Astrocyte (in vitro differentiated cells and primary cell): ENCODE data around the gene POLR2M. TPM values are rescaled to one million over a fixed set of nuclear protein-coding genes. Genes with fewer than 3 reads are reported as not detected.
A peak's percentile ranks its signal among the peaks of the same experiment; 100 is the strongest.

Experiments used
- DNase-seq: peaks from one replicate; pipeline ENCODE4 v3.0.0-alpha.2; 2010; ENCODE audit warnings: low read depth
- FAIRE-seq: peaks from 2 replicates; lab custom pipeline; 2011; peaks lifted over from hg19 to GRCh38; lab: Jason Lieb, UNC
- H2AFZ ChIP-seq: 2 replicates; pipeline ENCODE4 v1.6.0; 2012; ENCODE audit warnings: low read depth, low read length, inconsistent platforms
- H3K27ac ChIP-seq: 2 replicates; pipeline ENCODE4 v1.5.1; 2011; ENCODE audit warnings: low read depth, low read length, inconsistent platforms
- H3K27me3 ChIP-seq: 2 replicates; pipeline ENCODE4 v1.6.0; 2011; ENCODE audit warnings: low read length, inconsistent platforms; ENCODE audit not compliant: insufficient read depth
- H3K36me3 ChIP-seq: 2 replicates; pipeline ENCODE4 v1.5.1; 2011; ENCODE audit warnings: low read length, inconsistent platforms; ENCODE audit not compliant: insufficient read depth
- H3K4me1 ChIP-seq: 2 replicates; pipeline ENCODE4 v1.5.1; 2011; ENCODE audit warnings: low read length, inconsistent platforms; ENCODE audit not compliant: insufficient read depth
- H3K4me2 ChIP-seq: 2 replicates; pipeline ENCODE4 v1.6.0; 2012; ENCODE audit warnings: low read length, inconsistent platforms
- H3K4me3 ChIP-seq: 2 replicates; pipeline ENCODE4 v1.5.1; 2011; ENCODE audit warnings: low read depth, mild to moderate bottlenecking, low read length, inconsistent platforms; ENCODE audit not compliant: insufficient read depth
- H3K79me2 ChIP-seq: 2 replicates; pipeline ENCODE4 v1.6.0; 2012; ENCODE audit warnings: mild to moderate bottlenecking, low read length, inconsistent platforms; ENCODE audit not compliant: insufficient read depth
- H3K9ac ChIP-seq: 2 replicates; pipeline ENCODE4 v1.6.0; 2012; ENCODE audit warnings: mild to moderate bottlenecking, low read length, inconsistent platforms
- H3K9me3 ChIP-seq: 2 replicates; pipeline ENCODE4 v1.5.1; 2012; ENCODE audit warnings: low read depth, mild to moderate bottlenecking, low read length, inconsistent platforms; ENCODE audit not compliant: insufficient read depth
- H4K20me1 ChIP-seq: 2 replicates; pipeline ENCODE4 v1.6.0; 2012; ENCODE audit warnings: low read length, inconsistent platforms; ENCODE audit not compliant: insufficient read depth
- H3K27ac Mint-ChIP-seq: one replicate; pipeline ENCODE4 v1.8.0; 2021; ENCODE audit warnings: mild to moderate bottlenecking, mixed read lengths; ENCODE audit not compliant: unreplicated experiment
- H3K27me3 Mint-ChIP-seq: one replicate; pipeline ENCODE4 v1.8.0; 2021; ENCODE audit warnings: low read depth, mixed read lengths; ENCODE audit not compliant: unreplicated experiment
- H3K36me3 Mint-ChIP-seq: one replicate; pipeline ENCODE4 v1.8.0; 2021; ENCODE audit warnings: low read depth, mixed read lengths; ENCODE audit not compliant: unreplicated experiment
- H3K4me1 Mint-ChIP-seq: one replicate; pipeline ENCODE4 v1.8.0; 2021; ENCODE audit warnings: low read depth, mixed read lengths; ENCODE audit not compliant: unreplicated experiment
- H3K4me3 Mint-ChIP-seq: one replicate; pipeline ENCODE4 v1.8.0; 2021; ENCODE audit warnings: mild to moderate bottlenecking, moderate library complexity, mixed read lengths; ENCODE audit not compliant: unreplicated experiment
- H3K9me3 Mint-ChIP-seq: one replicate; pipeline ENCODE4 v1.8.0; 2021; ENCODE audit warnings: mild to moderate bottlenecking, mixed read lengths; ENCODE audit not compliant: unreplicated experiment
- EZH2 ChIP-seq: IDR thresholded peaks from 2 replicates; pipeline ENCODE4 v1.6.1; 2012; ENCODE audit warnings: mild to moderate bottlenecking, low read length, inconsistent platforms; ENCODE audit not compliant: insufficient read depth
- total RNA-seq: library from RNA; stranded (reverse); gene quantifications from 2 replicates; pipeline ENCODE4 v1.2.1, GENCODE V29; 2021
- TF ChIP-seq, protein P1 (sequence below): IDR thresholded peaks from 2 replicates; pipeline ENCODE4 v1.5.1; 2011; ENCODE audit warnings: low read depth, mild to moderate bottlenecking, inconsistent platforms, low read length, moderate library complexity; ENCODE audit not compliant: insufficient read depth

Gene POLR2M
- total RNA-seq, 1 donor from 2014 or later: 61.4 TPM

DNA sequence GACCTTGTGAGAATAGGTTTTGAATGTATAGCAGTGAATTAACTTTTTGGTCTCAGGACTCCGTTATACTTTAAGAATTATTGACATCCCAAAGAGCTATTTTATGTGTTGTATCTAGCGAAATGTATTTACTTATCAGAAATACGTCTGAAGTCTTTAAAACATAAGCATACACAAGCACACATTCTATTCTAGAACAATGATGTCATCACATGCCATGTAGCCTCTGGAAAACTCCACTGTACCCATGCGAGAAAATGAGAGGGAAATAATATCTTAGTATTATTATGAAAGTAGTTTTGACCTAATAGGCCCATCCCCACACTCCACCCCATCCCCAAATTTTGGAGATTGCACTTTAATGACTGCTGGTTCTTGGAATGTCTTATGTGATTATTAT lies 1.5 kb downstream of the POLR2M start:
- peaks cover 5% of the 10 kb centered on the region for H3K4me1 ChIP-seq
- peaks cover 10% of the 10 kb centered on the region for H3K4me1 Mint-ChIP-seq
- peak overlapping the region; percentile 96 for H3K4me2 ChIP-seq
- peak overlapping the region; percentile 99 for H3K9ac ChIP-seq
- TF ChIP-seq EZH2: no peak
- TF ChIP-seq, protein P1, sequence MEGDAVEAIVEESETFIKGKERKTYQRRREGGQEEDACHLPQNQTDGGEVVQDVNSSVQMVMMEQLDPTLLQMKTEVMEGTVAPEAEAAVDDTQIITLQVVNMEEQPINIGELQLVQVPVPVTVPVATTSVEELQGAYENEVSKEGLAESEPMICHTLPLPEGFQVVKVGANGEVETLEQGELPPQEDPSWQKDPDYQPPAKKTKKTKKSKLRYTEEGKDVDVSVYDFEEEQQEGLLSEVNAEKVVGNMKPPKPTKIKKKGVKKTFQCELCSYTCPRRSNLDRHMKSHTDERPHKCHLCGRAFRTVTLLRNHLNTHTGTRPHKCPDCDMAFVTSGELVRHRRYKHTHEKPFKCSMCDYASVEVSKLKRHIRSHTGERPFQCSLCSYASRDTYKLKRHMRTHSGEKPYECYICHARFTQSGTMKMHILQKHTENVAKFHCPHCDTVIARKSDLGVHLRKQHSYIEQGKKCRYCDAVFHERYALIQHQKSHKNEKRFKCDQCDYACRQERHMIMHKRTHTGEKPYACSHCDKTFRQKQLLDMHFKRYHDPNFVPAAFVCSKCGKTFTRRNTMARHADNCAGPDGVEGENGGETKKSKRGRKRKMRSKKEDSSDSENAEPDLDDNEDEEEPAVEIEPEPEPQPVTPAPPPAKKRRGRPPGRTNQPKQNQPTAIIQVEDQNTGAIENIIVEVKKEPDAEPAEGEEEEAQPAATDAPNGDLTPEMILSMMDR: no peak
- peaks cover 13% of the 10 kb centered on the region for H4K20me1 ChIP-seq
- H3K27me3 Mint-ChIP-seq: no peaks in the 10 kb centered on the region
- H3K4me3 Mint-ChIP-seq: peak overlapping the region; percentile 95
- H3K9me3 Mint-ChIP-seq: no peaks in the 10 kb centered on the region
- peak overlapping the region; percentile 98 for H3K4me3 ChIP-seq
- FAIRE-seq (no peak), DNase-seq (peak; percentile 32)
- H2AFZ ChIP-seq: no peak overlapping the region
- H3K36me3 ChIP-seq: peaks cover 15% of the 10 kb centered on the region
- H3K27me3 ChIP-seq: no peaks in the 10 kb centered on the region
- peak overlapping the region; percentile 96 for H3K27ac ChIP-seq
- H3K27ac Mint-ChIP-seq: peak overlapping the region; percentile 92
- H3K79me2 ChIP-seq: peaks cover 43% of the 10 kb centered on the region
- H3K9me3 ChIP-seq: no peaks in the 10 kb centered on the region
- peaks cover 11% of the 10 kb centered on the region for H3K36me3 Mint-ChIP-seq

DNA sequence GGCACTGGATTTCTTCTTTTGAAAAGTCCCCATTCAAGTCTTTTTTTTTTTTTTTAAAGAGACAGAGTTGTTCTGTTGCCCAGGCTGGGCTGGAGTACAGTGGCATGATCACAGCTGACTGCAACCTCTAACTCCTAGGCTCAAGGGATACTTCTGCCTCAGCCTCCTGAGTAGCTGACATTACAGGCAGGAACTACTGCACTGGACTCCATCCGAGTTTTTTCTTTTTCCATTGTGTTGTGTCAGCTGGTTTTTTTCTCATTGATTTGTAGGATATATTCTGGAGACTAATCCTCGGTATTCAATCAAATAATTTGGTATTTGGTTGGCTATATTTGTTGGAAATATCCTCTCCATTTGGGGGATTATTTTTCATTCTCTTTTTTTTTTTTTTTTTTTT lies 11.8 kb downstream of the POLR2M start:
- no peak overlapping the region for H3K27ac Mint-ChIP-seq
- H2AFZ ChIP-seq: no peak overlapping the region
- no peak overlapping the region for H3K4me3 ChIP-seq
- no peak overlapping the region for H3K4me3 Mint-ChIP-seq
- H3K79me2 ChIP-seq: no peaks in the 10 kb centered on the region
- peaks cover 3% of the 10 kb centered on the region for H4K20me1 ChIP-seq
- no peaks in the 10 kb centered on the region for H3K9me3 ChIP-seq
- no peaks in the 10 kb centered on the region for H3K27me3 ChIP-seq
- H3K9ac ChIP-seq: no peak overlapping the region
- FAIRE-seq (no peak), DNase-seq (no peak)
- H3K27ac ChIP-seq: no peak overlapping the region
- no peaks in the 10 kb centered on the region for H3K27me3 Mint-ChIP-seq
- no peaks in the 10 kb centered on the region for H3K9me3 Mint-ChIP-seq
- H3K4me1 Mint-ChIP-seq: no peaks in the 10 kb centered on the region
- peaks cover 7% of the 10 kb centered on the region for H3K36me3 Mint-ChIP-seq
- H3K36me3 ChIP-seq: peaks cover 7% of the 10 kb centered on the region
- no peaks in the 10 kb centered on the region for H3K4me1 ChIP-seq
- TF ChIP-seq, protein P1: no peak
- no peak for TF ChIP-seq EZH2
- no peak overlapping the region for H3K4me2 ChIP-seq

DNA sequence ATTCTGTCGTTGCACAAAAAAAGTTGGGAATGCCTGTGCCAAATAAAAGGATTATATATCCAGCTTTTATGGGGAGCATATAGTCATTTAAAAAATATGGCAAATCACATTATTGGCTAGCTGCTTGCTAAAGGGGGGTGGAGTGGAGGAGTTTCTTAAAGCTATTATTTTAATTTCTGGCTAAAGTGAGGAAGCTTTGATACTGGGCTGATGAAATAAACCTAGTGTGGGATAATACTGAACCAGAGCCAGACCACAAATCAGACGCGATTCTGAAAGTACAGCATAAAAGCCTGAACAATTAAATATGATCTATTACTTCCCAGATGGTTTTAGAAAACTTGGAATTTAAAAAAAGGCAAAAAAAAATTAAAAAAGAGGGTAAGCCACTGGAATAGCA lies 14.4 kb downstream of the POLR2M start:
- no peaks in the 10 kb centered on the region for H3K4me1 ChIP-seq
- H2AFZ ChIP-seq: no peak overlapping the region
- no peaks in the 10 kb centered on the region for H3K36me3 ChIP-seq
- no peaks in the 10 kb centered on the region for H4K20me1 ChIP-seq
- H3K9ac ChIP-seq: no peak overlapping the region
- Mint-ChIP-seq H3K4me3 (no peak overlapping the region), H3K27ac (no peak overlapping the region), H3K9me3 (peaks cover 5% of the 10 kb centered on the region), H3K4me1 (no peaks in the 10 kb centered on the region), H3K27me3 (no peaks in the 10 kb centered on the region), H3K36me3 (peaks cover 5% of the 10 kb centered on the region)
- no peaks in the 10 kb centered on the region for H3K79me2 ChIP-seq
- H3K9me3 ChIP-seq: peaks cover 3% of the 10 kb centered on the region
- no peak overlapping the region for H3K4me2 ChIP-seq
- H3K4me3 ChIP-seq: no peak overlapping the region
- FAIRE-seq (peak; percentile 64), DNase-seq (peak; percentile 64)
- H3K27ac ChIP-seq: no peak overlapping the region
- no peaks in the 10 kb centered on the region for H3K27me3 ChIP-seq
- no peak for TF ChIP-seq EZH2
- TF ChIP-seq, protein P1: no peak
